ENCODE results near the gene LCE3E.
"Not testable (repeated sequence)": the region's sequence is repeated elsewhere in the genome, so short reads cannot be mapped to it uniquely, and the experiment has no call there.

The LCE3E gene

GRCh38 chr1:152566681-152567080 is at the start of gene LCE3E:
TSS of gene LCE3E (minus strand) at chr1:152566780. CDS start at chr1:152566208, 572 bp downstream.
- DNase-seq, result no peak

DNA sequence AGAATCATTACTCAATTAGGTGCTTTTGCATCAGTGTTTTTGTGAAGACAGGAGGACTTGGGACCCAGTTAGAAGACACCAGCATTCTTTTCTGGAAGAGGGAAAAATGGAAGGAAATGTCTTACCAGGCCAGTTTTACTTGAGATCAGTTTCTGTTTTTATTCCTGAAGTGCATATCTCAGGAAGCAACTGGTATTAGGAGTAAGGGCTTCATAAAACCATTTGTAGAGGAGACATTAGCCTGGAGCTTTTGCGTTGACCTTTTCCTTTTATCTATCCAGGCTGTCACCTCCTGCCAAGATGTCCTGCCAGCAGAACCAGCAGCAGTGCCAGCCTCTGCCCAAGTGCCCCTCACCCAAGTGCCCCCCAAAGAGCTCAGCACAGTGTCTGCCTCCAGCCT is 46.9 kb upstream of the LCE3E start, which contains the start of gene LCE3B:
Gene LCE3B (plus strand): TSS at position 301 of the 400 bp plus-strand sequence. CDS start 0 bp downstream, at position 301.
- no peak for DNase-seq

- DNase-seq, result no peak
Measured at GRCh38 chr1:152599934-152600333, 33.4 kb upstream of the LCE3E start, which contains the start of gene LCE3C. TSS of gene LCE3C (plus strand) at chr1:152600234. CDS start at chr1:152600732, 498 bp downstream.

GRCh38 chr1:152596986-152597385 is 30.4 kb upstream of the LCE3E start:
- DNase-seq, result no peak

GRCh38 chr1:152585586-152585985 is 19.0 kb upstream of the LCE3E start:
- DNase-seq, result no peak

DNA sequence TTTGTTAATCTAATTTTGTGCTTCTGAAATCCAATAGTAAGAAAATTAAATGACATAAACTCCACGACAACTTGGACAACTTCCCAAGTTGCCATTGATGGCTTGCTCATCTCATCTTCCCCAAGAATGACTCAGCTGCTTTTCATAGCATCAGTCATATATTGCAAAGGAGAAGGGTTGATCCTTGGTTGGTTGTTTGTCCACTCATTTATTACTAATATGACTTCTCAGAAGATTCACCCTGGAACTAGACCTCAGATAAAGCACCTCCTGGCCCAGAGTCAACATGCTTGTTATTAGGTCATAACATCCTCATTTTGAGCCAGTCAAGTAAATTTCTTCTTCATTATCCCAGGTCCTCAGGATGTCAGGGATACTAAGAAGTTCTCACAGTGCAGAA is 16.1 kb upstream of the LCE3E start:
- DNase-seq, result no peak

- no peak for DNase-seq
Measured at GRCh38 chr1:152580433-152580832, 13.9 kb upstream of the LCE3E start, which contains the start of gene LCE3D. TSS of gene LCE3D (minus strand) at chr1:152580516. CDS start at chr1:152579936, 580 bp downstream.

DNA sequence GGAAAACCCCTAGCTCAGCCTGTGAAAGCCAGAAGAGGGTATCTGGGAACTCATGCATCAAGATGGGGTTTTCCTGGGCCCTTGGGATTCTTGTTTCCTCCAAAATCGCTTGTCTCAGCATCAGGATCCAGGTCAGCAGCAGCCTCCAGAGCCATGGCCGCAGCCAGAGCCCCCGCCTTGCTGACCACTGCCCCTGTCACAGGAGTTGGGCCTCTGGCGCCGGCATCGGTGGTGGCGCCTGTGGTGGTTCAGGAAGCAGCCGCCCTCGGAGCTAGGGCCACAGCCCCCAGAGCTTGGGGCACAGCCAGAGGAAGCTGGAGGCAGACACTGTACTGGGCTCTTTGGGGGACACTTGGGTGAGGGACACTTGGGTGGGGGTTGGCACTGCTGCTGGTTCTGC is 12.9 kb upstream of the LCE3E start:
- DNase-seq, result not testable (repeated sequence)

GRCh38 chr1:152577168-152577567 is 10.6 kb upstream of the LCE3E start:
- no peak for DNase-seq

DNA sequence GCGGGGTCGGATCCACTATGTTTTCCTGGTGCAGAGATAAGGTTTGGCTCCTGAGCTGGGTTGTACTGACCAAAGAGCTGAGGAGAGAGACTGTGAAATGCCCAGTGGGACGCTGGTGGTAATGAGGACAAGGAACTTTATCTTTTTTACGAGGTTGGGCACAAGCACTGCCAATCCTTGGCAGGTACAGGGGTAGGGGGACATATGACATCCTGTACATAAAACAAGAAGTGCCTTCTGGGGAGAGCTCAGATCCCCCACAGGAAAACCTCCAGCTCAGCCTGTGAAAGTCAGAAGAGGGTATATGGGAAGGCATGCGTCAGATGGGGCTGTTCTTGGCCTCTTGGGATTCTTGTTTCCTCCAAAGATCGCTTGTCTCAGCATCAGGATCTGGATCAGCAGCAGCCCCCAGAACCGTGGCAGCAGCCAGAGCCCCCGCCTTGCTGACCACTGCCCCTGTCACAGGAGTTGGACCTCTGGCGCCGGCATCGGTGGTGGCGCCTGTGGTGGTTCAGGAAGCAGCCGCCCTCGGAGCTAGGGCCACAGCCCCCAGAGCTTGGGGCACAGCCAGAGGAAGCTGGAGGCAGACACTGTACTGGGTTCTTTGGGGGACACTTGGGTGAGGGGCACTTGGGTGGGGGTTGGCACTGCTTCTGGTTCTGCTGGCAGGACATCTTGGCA is 905 bp downstream of the LCE3E start:
- DNase-seq, result no peak

DNA sequence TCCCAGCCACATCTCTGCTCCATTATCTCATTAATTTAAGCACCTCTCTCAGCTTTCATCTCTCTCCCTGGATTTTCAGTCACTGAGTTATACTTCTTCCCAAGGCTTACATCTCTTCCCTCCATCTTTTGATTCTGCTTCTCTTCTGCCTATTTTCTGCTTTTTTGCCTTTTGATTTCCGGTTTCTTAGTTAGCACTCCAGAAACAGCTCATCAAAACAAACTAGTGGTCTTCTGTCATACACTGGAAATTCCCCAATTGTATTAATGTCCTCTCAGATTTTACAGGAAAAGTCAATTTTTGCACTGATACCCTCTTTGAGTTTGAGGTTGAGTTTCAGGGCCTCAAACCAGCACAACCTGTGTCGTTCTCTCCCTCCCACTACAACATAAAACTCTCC is 1.5 kb downstream of the LCE3E start:
- DNase-seq, result no peak

DNA sequence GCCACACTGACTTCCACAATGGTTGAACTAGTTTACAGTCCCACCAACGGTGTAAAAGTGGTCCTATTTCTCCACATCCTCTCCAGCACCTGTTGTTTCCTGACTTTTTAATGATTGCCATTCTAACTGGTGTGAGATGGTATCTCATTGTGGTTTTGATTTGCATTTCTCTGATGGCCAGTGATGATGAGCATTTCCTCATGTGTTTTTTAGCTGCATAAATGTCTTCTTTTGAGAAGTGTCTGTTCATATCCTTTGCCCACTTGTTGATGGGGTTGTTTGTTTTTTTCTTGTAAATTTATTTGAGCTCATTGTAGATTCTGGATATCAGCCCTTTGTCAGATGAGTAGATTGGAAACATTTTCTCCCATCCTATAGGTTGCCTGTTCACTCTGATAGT is 18.2 kb downstream of the LCE3E start:
- not testable (repeated sequence) for DNase-seq

DNA sequence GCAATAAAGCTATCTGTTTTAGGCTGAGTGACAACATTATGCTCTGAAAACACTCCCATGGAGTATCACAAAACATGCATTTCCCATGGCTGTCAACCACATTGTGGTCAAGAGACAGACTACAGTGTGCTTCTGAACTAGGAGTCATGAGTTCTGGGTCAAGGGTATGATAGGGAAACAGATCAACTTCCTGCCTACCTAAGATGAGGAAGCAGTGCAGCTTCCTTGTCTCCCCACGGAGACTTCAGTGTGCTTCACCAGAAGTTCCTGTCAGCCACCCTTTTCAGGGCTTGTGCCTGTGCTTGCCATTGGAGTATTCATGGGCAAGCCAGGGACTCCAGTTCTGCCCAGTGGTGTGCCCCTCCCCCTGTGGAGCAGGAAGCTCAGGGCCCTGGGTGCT is 19.9 kb downstream of the LCE3E start:
- no peak for DNase-seq

- DNase-seq, result no peak
Measured at GRCh38 chr1:152543820-152544219, 22.8 kb downstream of the LCE3E start.

DNA sequence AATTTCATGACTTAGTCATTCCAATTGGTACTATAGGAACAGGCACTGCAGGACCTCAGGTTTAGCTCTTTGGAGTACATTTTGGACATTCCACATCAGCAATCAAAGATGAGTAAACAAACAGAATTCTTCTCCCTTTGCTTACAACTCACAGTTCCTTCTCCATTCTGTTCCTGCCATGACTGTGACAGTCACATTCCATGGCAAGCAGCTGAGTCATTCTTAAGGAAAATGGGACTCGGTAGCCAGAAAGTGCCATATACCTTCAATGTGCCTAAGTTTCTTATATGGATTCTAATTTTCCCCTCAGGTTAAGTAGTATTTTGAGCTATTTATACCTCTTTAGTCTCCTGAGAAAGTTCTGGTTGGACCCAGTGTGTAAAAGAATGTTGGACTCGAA is 26.7 kb downstream of the LCE3E start:
- no peak for DNase-seq

DNA sequence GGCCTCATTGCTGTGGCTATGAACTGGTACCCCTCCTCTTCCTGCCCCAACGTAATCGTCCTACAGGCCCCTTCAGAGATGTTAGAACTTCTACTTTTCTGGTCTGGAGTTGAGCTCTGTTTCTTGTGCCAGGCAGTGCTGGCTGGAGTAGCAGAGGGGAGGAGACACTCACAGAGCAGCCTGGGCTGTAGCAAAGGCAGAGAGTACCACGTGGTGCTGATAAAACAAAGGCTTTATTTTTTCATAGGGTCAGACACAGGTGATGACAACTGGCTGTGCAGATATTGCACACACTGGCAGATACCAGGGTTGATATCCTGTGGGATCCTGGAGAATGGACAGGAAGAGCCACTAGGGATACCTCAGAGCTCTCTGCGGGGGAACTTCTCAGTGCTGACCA is 29.1 kb downstream of the LCE3E start:
- no peak for DNase-seq

GRCh38 chr1:152535774-152536173 is 30.8 kb downstream of the LCE3E start:
- no peak for DNase-seq

DNA sequence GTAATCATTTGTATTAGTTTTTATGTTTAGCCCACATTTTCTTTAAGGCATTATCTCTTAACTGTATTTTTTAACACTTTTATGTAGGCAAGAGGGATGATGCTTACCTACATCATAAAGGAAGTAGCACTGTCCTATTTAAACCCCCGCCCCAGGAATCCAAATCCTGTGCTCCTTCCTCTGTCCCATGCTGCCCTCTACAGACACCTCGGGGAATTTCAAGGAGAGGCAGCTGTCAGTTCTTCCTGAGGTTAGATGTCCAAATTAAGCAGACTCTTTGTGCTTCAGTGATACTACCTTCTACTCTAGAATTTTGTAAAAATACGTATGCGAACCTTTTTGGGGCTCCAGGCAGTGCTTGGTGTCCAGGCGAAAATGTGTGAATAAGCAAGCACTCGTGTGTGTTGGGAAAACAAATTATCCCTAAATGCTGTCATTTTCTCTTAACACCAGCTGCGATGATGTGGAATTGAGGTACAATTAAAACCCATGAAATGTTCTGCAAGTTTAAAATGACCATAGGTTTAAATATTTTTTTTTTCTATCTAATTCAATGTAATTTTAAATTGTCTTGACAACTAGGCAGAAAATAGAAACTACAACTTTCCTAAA is 33.1 kb downstream of the LCE3E start:
- peak; percentile 20 to 33 for DNase-seq

DNA sequence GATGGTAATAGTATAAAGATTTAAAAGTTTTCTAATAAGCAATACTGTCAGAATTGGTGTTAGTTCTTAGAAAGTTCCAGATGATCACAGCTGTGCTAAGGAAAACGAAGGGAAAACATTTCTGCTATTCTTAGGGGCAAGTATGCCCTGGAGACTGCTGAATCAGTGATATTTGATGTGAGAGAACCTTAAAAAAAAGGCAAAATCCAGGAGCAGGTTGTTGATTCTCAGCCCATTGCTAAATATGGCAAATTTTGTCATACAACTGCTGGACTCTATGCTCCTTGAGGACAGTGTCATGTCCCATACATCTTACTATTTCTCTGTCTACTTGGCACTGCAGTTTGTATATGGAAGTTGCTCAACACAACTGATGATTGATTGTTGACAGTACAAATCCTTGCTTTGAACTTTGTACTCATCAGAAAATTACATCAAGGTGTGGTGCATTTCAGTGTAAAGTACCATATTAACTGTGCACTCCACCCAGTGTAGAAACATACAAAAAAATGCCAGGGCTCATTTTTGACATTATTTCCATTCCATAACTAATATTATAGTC is 41.4 kb downstream of the LCE3E start:
- no peak for DNase-seq

DNA sequence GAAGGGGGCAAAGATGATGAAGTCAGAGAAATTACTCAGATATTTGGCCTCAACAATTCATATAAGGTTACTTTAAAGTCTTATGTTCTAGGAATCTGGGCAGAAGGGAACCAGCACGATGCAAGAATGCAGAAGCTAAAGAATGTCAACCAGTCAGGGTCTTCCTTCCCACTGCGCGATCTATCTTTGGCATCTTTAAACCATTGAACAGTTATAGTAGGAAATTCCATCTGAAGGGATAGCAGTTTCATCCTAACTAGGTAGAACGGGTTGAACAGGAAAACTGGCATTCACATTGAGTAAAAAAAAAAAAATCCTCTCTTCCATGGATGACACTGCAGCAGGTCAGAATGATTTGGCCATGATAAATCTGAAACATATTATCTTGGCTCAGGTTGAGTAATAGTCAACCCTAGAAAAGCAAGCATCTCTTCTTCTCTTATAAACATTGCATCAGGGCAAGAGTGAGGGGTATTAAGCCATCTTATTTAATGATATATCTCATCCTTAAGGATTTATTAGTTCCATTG is 46.0 kb downstream of the LCE3E start:
- no peak for DNase-seq

DNA sequence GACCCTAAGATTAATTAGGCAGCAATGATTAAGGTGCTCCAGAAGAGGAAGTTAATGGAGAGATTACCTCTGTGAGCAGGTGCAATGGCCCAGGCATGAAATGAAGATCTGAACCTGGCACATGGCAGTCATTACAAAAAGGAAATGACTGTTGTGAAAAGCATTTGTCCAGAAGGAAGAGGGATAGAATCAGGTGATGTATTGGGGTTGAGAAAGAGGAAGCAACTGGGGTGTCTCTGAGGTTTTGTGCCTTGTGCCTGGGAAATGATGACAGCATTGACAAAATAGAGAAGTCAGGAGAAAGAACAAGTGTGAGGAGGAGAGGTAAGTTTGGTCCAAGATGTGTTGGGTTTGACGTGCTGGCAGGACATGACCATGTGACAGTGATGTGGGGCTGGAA is 46.7 kb downstream of the LCE3E start:
- DNase-seq, result peak; percentile 89 to 91

GRCh38 chr1:152517237-152517811 is 49.3 kb downstream of the LCE3E start:
- no peak for DNase-seq

DNA sequence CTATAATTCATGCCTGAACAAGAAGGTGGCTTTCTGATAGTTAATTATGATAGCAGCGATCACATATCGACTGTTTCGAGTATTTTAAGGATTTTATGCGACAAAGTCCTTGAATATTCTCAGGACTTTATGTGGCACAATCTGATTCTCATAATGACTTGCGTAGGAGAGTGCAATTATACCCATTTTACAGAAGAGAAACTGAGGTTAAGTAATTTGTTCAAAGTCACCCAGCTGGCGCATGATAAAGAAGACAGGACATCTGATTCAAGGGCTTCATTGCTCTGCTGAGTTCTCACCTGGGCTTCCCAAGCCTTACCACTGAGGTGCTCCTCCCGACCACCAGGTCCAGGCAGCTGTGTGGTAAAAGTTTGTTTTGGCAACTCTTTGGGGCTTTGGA is 50.5 kb downstream of the LCE3E start:
- DNase-seq, result no peak
